Nephron (organoid): ENCODE data around the gene SESN1.
"Not testable (repeated sequence)": the region's sequence is repeated elsewhere in the genome, so short reads cannot be mapped to it uniquely, and the experiment has no call there.

Source experiments
- H3K27ac Mint-ChIP-seq, 3 experiments: 2 replicates each; pipeline ENCODE4 v1.8.0; 2020; ENCODE audit warnings: mixed read lengths in 3 of 3, mild to moderate bottlenecking in 2 of 3, moderate library complexity in 1 of 3
- H3K27me3 Mint-ChIP-seq: 2 replicates; pipeline ENCODE4 v1.8.0; 2021; ENCODE audit warnings: low read depth, mild to moderate bottlenecking, moderate library complexity, mixed read lengths
- H3K36me3 Mint-ChIP-seq: 2 replicates; pipeline ENCODE4 v1.8.0; 2020; ENCODE audit warnings: low read depth, mixed read lengths
- H3K4me1 Mint-ChIP-seq: 2 replicates; pipeline ENCODE4 v1.8.0; 2020; ENCODE audit warnings: mixed read lengths
- H3K4me3 Mint-ChIP-seq, 3 experiments: 2 replicates each; pipeline ENCODE4 v1.8.0; 2020; ENCODE audit warnings: mild to moderate bottlenecking in 3 of 3, mixed read lengths in 3 of 3, moderate library complexity in 2 of 3
- H3K9me3 Mint-ChIP-seq: 2 replicates; pipeline ENCODE4 v1.8.0; 2020; ENCODE audit warnings: mixed read lengths
- TF ChIP-seq, protein P1 (sequence below), 3 experiments: fragments of 200-600 bp; sonication (generic); IDR thresholded peaks; one replicate each; pipeline ENCODE4 v1.5.0; 2021; ENCODE audit warnings: antibody characterized with exemption in 3 of 3; ENCODE audit not compliant: unreplicated experiment in 3 of 3

SESN1 gene

DNA sequence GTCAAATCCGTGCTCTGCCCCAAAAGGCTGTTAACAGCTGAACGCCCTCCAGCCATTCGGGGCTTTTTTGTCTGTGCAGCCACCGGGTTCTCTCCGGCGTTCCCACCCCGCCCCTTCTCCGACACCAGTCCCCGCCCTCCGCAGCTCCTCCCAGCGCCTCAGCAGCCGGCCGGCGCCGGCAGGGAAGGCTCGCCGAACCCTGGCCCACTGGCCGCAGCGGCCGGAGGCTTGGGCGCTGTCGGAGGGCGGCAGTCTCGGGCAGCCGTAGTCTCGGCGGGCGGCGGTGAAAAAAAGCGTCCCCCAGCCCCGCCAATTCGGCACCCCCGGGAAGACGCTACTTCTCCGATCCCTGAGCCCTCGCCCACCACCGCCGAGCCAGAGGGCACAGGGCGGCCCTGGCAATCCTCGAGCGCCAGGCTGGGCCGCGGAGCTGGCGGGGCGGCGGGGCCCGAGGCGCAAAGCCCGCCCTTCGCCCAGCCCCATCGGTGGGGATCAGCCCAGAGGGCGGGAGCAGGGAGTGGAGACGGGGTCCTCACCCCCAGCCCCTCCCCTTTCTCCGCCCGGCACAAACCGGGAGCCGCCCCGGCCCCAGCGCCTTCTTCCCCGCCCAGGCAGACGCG lies at the start of gene SESN1:
Gene SESN1, minus strand, starts transcription at position 431 of the 620 bp plus-strand sequence. CDS start 773 bp downstream, outside the sequence.
- H3K27me3 Mint-ChIP-seq = no peaks in the 10 kb centered on the region
- peaks cover 14% of the 10 kb centered on the region for H3K36me3 Mint-ChIP-seq
- peak within 1 kb of the TSS; percentile 100 for H3K27ac Mint-ChIP-seq
- H3K4me1 Mint-ChIP-seq = peaks cover 60% of the 10 kb centered on the region
- H3K4me3 Mint-ChIP-seq = peak within 1 kb of the TSS; percentile 93 to 100 (median 95)
- no peaks in the 10 kb centered on the region for H3K9me3 Mint-ChIP-seq
- TF ChIP-seq, protein P1, sequence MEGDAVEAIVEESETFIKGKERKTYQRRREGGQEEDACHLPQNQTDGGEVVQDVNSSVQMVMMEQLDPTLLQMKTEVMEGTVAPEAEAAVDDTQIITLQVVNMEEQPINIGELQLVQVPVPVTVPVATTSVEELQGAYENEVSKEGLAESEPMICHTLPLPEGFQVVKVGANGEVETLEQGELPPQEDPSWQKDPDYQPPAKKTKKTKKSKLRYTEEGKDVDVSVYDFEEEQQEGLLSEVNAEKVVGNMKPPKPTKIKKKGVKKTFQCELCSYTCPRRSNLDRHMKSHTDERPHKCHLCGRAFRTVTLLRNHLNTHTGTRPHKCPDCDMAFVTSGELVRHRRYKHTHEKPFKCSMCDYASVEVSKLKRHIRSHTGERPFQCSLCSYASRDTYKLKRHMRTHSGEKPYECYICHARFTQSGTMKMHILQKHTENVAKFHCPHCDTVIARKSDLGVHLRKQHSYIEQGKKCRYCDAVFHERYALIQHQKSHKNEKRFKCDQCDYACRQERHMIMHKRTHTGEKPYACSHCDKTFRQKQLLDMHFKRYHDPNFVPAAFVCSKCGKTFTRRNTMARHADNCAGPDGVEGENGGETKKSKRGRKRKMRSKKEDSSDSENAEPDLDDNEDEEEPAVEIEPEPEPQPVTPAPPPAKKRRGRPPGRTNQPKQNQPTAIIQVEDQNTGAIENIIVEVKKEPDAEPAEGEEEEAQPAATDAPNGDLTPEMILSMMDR (IDR thresholded peaks at IDR 0.05; ENCODE audit: unreplicated experiment in 3 of 3) = no peak

DNA sequence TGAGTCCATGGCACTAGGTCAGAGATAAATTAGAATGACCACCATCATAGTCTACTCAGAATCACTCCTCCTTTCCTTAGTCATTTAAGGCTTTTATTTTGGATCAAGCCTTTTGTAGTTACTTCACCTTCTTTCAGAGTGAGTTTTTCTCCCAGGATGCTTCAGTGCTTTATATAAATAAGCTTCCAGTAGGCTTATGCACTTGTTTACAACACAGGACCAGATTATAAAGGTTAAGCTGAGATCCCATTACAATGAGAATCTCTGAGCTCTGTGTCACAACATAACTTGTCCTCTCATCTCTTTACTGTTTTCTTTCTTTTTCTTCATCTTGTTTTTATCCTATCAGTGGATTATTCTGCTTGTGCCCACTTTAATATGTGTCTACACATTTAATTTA lies 48.5 kb upstream of the SESN1 start:
- Mint-ChIP-seq H3K36me3 (peaks cover 43% of the 10 kb centered on the region), H3K4me1 (no peaks in the 10 kb centered on the region), H3K9me3 (peaks cover 12% of the 10 kb centered on the region), H3K27me3 (no peaks in the 10 kb centered on the region), H3K27ac (no peak overlapping the region), H3K4me3 (no peak overlapping the region)
- TF ChIP-seq, protein P1 (IDR thresholded peaks at IDR 0.05; ENCODE audit: unreplicated experiment in 3 of 3) = no peak

DNA sequence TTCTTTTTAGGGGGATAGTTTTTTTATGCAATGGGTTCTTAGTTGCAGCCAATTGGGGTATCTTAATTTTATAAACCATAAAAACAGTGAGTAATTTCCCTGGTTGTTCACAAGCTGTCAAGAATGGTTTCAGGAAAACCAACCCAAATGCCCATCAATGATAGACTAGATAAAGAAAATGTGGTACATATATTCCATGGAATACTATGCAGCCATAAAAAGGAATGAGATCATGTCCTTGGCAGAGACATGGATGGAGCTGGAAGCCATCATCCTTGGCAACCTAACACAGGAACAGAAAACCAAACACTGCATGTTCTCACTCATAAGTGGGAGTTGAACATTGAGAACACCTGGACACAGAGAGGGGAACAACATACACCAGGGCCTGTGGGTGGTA lies 47.4 kb upstream of the SESN1 start:
- not testable (repeated sequence) for H3K27ac Mint-ChIP-seq, H3K27me3 Mint-ChIP-seq, H3K4me1 Mint-ChIP-seq, H3K4me3 Mint-ChIP-seq
- Mint-ChIP-seq H3K36me3 (peaks cover 39% of the 10 kb centered on the region), H3K9me3 (peaks cover 12% of the 10 kb centered on the region)

DNA sequence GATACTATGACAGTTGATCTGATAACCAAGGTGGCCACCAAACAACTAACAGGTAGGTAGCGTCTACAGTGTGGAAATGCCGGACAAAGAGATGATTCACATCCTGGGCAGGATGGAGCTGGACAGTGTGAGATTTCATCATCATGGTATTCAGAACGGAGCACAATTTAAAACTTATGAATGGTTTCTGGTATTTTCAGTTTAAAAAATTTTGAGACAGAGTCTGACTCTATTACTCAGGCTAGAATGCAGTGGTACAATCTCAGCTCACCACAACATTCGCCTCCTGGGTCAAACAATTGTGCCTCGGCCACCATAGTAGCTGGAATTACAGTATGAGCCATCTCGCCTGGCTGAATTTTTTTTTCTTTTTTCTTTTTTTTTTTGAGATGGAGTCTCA lies 44.5 kb upstream of the SESN1 start:
- H3K27me3 Mint-ChIP-seq = no peaks in the 10 kb centered on the region
- TF ChIP-seq, protein P1 (IDR thresholded peaks at IDR 0.05; ENCODE audit: unreplicated experiment in 3 of 3) = no peak
- H3K9me3 Mint-ChIP-seq = peaks cover 12% of the 10 kb centered on the region
- peaks cover 45% of the 10 kb centered on the region for H3K36me3 Mint-ChIP-seq
- no peak overlapping the region for H3K4me3 Mint-ChIP-seq
- H3K27ac Mint-ChIP-seq = no peak overlapping the region
- no peaks in the 10 kb centered on the region for H3K4me1 Mint-ChIP-seq

DNA sequence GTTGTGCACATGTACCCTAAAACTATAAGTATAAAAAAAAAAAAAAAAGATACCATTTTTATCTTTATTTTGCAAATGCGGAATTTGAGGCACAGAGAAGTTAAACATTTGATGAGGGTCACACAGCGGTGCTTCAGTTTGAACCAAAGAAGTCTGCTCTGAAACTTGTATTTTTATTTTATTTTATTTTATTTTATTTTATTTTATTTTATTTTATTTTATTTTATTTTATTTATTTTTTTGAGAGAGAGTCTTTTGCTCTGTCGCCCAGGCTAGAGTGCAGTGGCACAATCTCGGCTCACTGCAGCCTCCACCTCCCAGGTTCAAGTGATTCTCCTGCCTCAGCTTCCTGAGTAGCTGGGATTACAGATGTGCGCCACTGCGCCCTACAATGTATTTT lies 41.9 kb upstream of the SESN1 start:
- not testable (repeated sequence) for H3K27ac Mint-ChIP-seq, H3K4me1 Mint-ChIP-seq, H3K27me3 Mint-ChIP-seq, H3K4me3 Mint-ChIP-seq
- H3K36me3 Mint-ChIP-seq = peaks cover 44% of the 10 kb centered on the region
- H3K9me3 Mint-ChIP-seq = peaks cover 19% of the 10 kb centered on the region

DNA sequence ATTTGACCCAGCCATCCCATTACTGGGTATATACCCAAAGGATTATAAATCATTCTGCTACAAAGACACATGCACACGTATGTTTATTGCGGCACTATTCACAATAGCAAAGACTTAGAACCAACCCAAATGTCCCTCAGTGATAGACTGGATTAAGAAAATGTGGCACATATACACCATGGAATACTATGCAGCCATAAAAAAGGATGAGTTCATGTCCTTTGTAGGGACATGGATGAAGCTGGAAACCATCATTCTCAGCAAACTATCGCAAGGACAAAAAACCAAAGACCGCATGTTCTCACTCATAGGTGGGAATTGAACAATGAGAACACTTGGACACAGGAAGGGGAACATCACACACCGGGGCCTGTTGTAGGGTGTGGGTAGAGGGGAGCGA lies 41.4 kb upstream of the SESN1 start:
- H3K4me3 Mint-ChIP-seq = not testable (repeated sequence)
- peaks cover 40% of the 10 kb centered on the region for H3K36me3 Mint-ChIP-seq

DNA sequence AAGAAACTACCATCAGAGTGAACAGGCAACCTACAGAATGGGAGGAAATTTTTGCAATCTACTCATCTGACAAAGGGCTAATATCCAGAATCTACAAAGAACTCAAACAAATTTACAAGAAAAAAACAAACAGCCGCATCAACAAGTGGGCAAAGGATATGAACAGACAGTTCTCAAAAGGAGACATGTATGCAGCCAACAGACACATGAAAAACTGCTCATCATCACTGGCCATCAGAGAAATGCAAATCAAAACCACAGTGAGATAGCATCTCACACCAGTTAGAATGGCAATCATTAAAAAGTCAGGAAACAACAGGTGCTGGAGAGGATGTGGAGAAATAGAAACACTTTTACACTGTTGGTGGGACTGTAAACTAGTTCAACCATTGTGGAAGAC lies 41.0 kb upstream of the SESN1 start:
- not testable (repeated sequence) for H3K27me3 Mint-ChIP-seq, H3K27ac Mint-ChIP-seq, H3K4me1 Mint-ChIP-seq, H3K4me3 Mint-ChIP-seq
- Mint-ChIP-seq H3K9me3 (peaks cover 19% of the 10 kb centered on the region), H3K36me3 (peaks cover 37% of the 10 kb centered on the region)

More for the DNA sequence above, 41.4 kb upstream of the SESN1 start:
- peaks cover 19% of the 10 kb centered on the region for H3K9me3 Mint-ChIP-seq
- H3K4me1 Mint-ChIP-seq, H3K27ac Mint-ChIP-seq, H3K27me3 Mint-ChIP-seq: not testable (repeated sequence)

DNA sequence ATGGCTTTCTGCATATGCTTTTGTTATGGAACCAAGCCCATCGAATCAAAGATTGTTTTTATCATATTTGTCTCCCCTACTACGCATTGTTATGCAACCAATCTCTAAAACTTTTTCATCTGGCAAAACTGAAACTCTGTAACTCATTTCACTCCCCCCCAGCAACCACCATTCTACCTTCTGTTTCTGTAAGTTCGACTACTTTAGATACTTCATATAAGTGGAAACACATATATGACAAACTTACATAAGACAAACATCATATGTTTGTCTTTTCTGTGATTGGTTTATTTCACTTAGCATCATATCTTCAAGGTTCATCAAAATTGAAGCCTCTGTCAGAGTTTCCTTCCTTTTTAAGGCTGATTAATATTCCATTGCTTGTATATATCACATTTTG lies 35.4 kb upstream of the SESN1 start:
- no peak overlapping the region for H3K4me3 Mint-ChIP-seq
- no peaks in the 10 kb centered on the region for H3K27me3 Mint-ChIP-seq
- no peak overlapping the region for H3K27ac Mint-ChIP-seq
- TF ChIP-seq, protein P1 (IDR thresholded peaks at IDR 0.05; ENCODE audit: unreplicated experiment in 3 of 3) = no peak
- H3K4me1 Mint-ChIP-seq = no peaks in the 10 kb centered on the region
- H3K36me3 Mint-ChIP-seq = peaks cover 31% of the 10 kb centered on the region
- H3K9me3 Mint-ChIP-seq = peaks cover 8% of the 10 kb centered on the region
